ENCODE measurements around the gene WNT4. TPM values are rescaled to one million over a fixed set of nuclear protein-coding genes. Genes with fewer than 3 reads are reported as not detected.
A peak's percentile ranks its signal among the peaks of the same experiment; 100 is the strongest.

WNT4 gene
- total and polyA plus RNA-seq, 7 donors, result 0.10 to 5.6 (median 0.44) TPM

GRCh38 chr1:22153660-22154437 lies 11.0 kb upstream of the WNT4 start:
- no peaks in the 10 kb centered on the region for H3K9me3 ChIP-seq
- WGBS, 3 donors, result 78 to 86% (median 80%) methylated on average over 24 to 25 of the region's 25 CpGs
- ATAC-seq, result no peak
- H3K27ac ChIP-seq, result no peak overlapping the region
- intact Hi-C loops (cut with DNase I), result loop anchor here in 1 of 2 donors (5.0 kb wide), 1 partner anchor 48 kb away; no protein-coding TSS in a partner anchor
- TF ChIP-seq CTCF (IDR thresholded peaks at IDR 0.05), result no peak
- peaks cover 0 to 3% (median 0%) of the 10 kb centered on the region in 3 donors for H3K27me3 ChIP-seq (ENCODE audit: insufficient read depth in 3 of 3, low read length in 2 of 3)
- no peak for DNase-seq
- H3K4me1 ChIP-seq, result no peaks in the 10 kb centered on the region
- H3K4me3 ChIP-seq, result no peak overlapping the region
- H3K36me3 ChIP-seq (ENCODE audit: insufficient read depth in 1 of 2, low read depth in 1 of 2), result no peaks in the 10 kb centered on the region

GRCh38 chr1:22150923-22151322 lies 8.0 kb upstream of the WNT4 start:
- intact Hi-C loops (cut with DNase I), result loop anchor here in 1 of 2 donors (5.0 kb wide), 1 partner anchor 51 kb away; no protein-coding TSS in a partner anchor
- no peak overlapping the region for H3K27ac ChIP-seq
- H3K4me3 ChIP-seq, result no peak overlapping the region
- DNase-seq, result no peak
- H3K27me3 ChIP-seq (ENCODE audit: insufficient read depth in 3 of 3, low read length in 2 of 3), result peaks cover 0 to 3% (median 0%) of the 10 kb centered on the region in 3 donors
- H3K36me3 ChIP-seq (ENCODE audit: insufficient read depth in 1 of 2, low read depth in 1 of 2), result no peaks in the 10 kb centered on the region
- TF ChIP-seq CTCF (IDR thresholded peaks at IDR 0.05), result no peak
- no peak for ATAC-seq
- 64 to 72% (median 69%) methylated on average over 6 of the region's 6 CpGs for WGBS, 3 donors
- H3K9me3 ChIP-seq, result no peaks in the 10 kb centered on the region
- H3K4me1 ChIP-seq, result no peaks in the 10 kb centered on the region

DNA sequence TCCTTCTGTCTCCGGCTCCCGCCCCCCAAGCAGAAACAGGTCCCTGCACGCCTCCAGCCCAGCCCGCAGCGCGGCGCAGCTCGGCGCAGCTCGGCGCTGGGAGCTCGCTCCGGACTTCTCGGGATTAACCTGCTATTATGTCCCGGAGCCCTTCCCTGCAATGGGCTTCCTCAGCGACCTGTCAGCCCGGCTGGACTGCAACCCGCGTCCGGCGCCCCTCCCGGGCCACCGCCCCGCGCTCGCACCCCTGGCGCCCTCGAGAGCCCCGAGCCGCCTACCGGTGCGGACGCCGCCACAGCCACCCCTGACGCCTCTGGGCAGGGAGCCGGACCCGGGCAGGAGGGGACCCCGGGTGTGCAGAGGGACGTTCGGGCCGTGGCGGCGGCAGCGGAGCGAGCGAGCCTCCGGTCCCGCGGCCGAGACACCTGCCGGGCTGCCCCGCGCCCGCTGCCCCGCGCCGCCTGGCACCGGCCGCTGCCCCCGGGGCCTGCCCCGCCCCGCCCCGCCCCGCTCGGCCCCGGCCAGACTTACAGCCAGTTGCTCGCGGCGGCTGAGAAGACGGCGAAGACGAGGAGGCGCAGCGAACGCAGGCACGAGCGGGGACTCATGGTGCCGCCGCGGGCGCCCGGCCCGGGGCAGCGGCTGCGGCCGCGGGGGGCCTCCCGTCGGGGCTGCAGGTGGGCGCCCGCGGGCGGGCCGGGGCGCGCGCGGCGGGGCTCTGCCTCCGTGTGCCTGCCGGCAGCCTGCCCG lies 407 bp downstream of the WNT4 start:
- peak; percentile 11 for TF ChIP-seq CTCF (IDR thresholded peaks at IDR 0.05)
- peak overlapping the region; percentile 80 for H3K4me3 ChIP-seq
- intact Hi-C loops (cut with DNase I), result loop anchor here in 1 of 2 donors (5.0 kb wide), 1 partner anchor 100 kb away; no protein-coding TSS in a partner anchor
- no peaks in the 10 kb centered on the region for H3K36me3 ChIP-seq (ENCODE audit: insufficient read depth in 1 of 2, low read depth in 1 of 2)
- peak; percentile 34 to 67 for DNase-seq
- WGBS, 3 donors, result 0 to 1% (median 1%) methylated on average over 34 to 101 of the region's 102 CpGs
- no peaks in the 10 kb centered on the region for H3K9me3 ChIP-seq
- peak; percentile 46 to 71 (median 58) for ATAC-seq
- H3K27ac ChIP-seq, result peak overlapping the region; percentile 74
- peaks cover 0 to 4% (median 0%) of the 10 kb centered on the region in 3 donors for H3K27me3 ChIP-seq (ENCODE audit: insufficient read depth in 3 of 3, low read length in 2 of 3)
- H3K4me1 ChIP-seq, result peaks cover 15% of the 10 kb centered on the region

DNA sequence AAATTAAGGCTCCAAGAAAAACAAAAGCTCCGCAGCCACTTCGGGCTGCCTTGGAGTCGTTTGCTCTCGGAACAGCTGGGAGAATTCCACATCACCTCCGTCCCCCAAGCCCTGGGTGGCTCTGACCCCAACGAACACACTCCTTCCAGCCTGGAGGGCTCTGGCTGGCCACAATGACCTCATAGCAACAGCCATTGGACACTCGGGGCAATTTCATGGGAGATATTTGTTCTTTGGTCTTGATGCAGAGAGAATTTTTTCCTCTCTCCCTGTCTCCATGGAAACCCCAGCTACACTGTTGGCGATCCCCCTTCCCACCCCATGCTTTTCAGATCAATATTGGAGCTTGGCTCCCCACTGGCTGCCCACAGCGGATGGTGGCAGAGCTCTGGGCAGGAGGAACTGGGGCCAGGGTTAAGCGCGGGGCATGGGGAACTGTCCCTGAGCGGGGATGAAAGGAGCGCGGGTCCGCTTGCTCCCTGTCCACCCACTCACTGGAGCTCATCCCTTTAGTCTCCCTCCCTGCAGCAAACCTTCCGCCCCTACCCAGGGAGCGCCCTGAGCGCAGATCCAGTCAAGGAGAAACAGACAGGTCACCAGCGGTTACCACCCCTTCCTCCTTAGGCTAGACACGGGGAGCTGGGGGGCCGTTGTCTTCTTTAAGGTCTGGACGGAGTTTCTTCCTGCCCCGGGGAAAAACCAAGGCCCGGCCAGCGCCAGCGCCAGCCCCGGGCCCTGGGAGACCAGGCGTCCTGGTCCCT lies 1.2 kb downstream of the WNT4 start:
- Histone ChIP-seq H3K4me3 (peak overlapping the region; percentile 80), H3K9me3 (no peaks in the 10 kb centered on the region), H3K27me3 (ENCODE audit: insufficient read depth in 3 of 3, low read length in 2 of 3) (peaks cover 0 to 4% (median 0%) of the 10 kb centered on the region in 3 donors), H3K36me3 (ENCODE audit: insufficient read depth in 1 of 2, low read depth in 1 of 2) (no peaks in the 10 kb centered on the region), H3K4me1 (peaks cover 15% of the 10 kb centered on the region), H3K27ac (peak overlapping the region; percentile 74)
- intact Hi-C loops (cut with DNase I), result loop anchor here in 1 of 2 donors (5.0 kb wide), 1 partner anchor 101 kb away; no protein-coding TSS in a partner anchor
- peak in 3 of 4 donors; percentile 11 to 20 (median 13) for ATAC-seq
- WGBS, 3 donors, result 14 to 28% (median 17%) methylated on average over 23 to 28 of the region's 28 CpGs
- no peak for DNase-seq
- no peak for TF ChIP-seq CTCF (IDR thresholded peaks at IDR 0.05)
